ENCODE measurements around the gene PLB1.
"Not testable (repeated sequence)": the region's sequence is repeated elsewhere in the genome, so short reads cannot be mapped to it uniquely, and the experiment has no call there.

PLB1 gene

GRCh38 chr2:28648147-28648546 lies 152.3 kb downstream of the PLB1 start:
- DNase-seq (ENCODE audit: low read depth in 2 of 2) = no peak

GRCh38 chr2:28648671-28649395 lies 153.0 kb downstream of the PLB1 start:
- no peak for DNase-seq (ENCODE audit: low read depth in 2 of 2)

- peak; percentile 44 to 46 for DNase-seq (ENCODE audit: low read depth in 2 of 2)
Measured at GRCh38 chr2:28649481-28650265, 153.8 kb downstream of the PLB1 start.

GRCh38 chr2:28650266-28650584 lies 154.4 kb downstream of the PLB1 start:
- no peak for DNase-seq (ENCODE audit: low read depth in 2 of 2)

GRCh38 chr2:28652217-28652616 lies 156.4 kb downstream of the PLB1 start:
- no peak for DNase-seq (ENCODE audit: low read depth in 2 of 2)

GRCh38 chr2:28653892-28654662 lies 158.2 kb downstream of the PLB1 start:
- no peak for DNase-seq (ENCODE audit: low read depth in 2 of 2)

- no peak for DNase-seq (ENCODE audit: low read depth in 2 of 2)
Measured at GRCh38 chr2:28654663-28655320, 158.9 kb downstream of the PLB1 start.

- DNase-seq (ENCODE audit: low read depth in 2 of 2) = no peak
Measured at GRCh38 chr2:28656937-28657615, 161.2 kb downstream of the PLB1 start.

GRCh38 chr2:28658369-28658768 lies 162.5 kb downstream of the PLB1 start:
- DNase-seq (ENCODE audit: low read depth in 2 of 2) = no peak

GRCh38 chr2:28659127-28659526 lies 163.3 kb downstream of the PLB1 start:
- no peak for DNase-seq (ENCODE audit: low read depth in 2 of 2)

- DNase-seq (ENCODE audit: low read depth in 2 of 2) = no peak
Measured at GRCh38 chr2:28661589-28662001, 165.7 kb downstream of the PLB1 start.

- no peak for DNase-seq (ENCODE audit: low read depth in 2 of 2)
Measured at GRCh38 chr2:28662044-28662443, 166.2 kb downstream of the PLB1 start.

- DNase-seq (ENCODE audit: low read depth in 2 of 2) = no peak
Measured at GRCh38 chr2:28662468-28663181, 166.8 kb downstream of the PLB1 start.

- no peak for DNase-seq (ENCODE audit: low read depth in 2 of 2)
Measured at GRCh38 chr2:28663359-28663758, 167.5 kb downstream of the PLB1 start.

- DNase-seq (ENCODE audit: low read depth in 2 of 2) = no peak
Measured at GRCh38 chr2:28664120-28664842, 168.4 kb downstream of the PLB1 start.

- DNase-seq (ENCODE audit: low read depth in 2 of 2) = no peak
Measured at GRCh38 chr2:28665041-28665704, 169.3 kb downstream of the PLB1 start.

GRCh38 chr2:28665811-28666377 lies 170.0 kb downstream of the PLB1 start:
- not testable (repeated sequence) for DNase-seq (ENCODE audit: low read depth in 2 of 2)

GRCh38 chr2:28666496-28667184 lies 170.8 kb downstream of the PLB1 start:
- no peak for DNase-seq (ENCODE audit: low read depth in 2 of 2)

- no peak for DNase-seq (ENCODE audit: low read depth in 2 of 2)
Measured at GRCh38 chr2:28667261-28667660, 171.4 kb downstream of the PLB1 start.
